Measurements from ENCODE around the gene HSPA1B.

- TF ChIP-seq CTCF (IDR thresholded peaks at IDR 0.05; ENCODE audit: low read depth, low read length, poor library complexity, severe bottlenecking), result no peak
- TF ChIP-seq EZH2phosphoT487 (IDR thresholded peaks at IDR 0.05; ENCODE audit: borderline replicate concordance, low read length), result no peak
Measured at GRCh38 chr6:31794294-31794865, 33.2 kb upstream of the HSPA1B start.
